Stimulated activated CD8-positive, alpha-beta memory T cell treated with anti-CD3 and anti-CD28 coated beads, Interleukin-7, amount 100 ng/mL, for 1 hour (primary cell): ENCODE measurements around the gene GCKR.

Experiments used
- DNase-seq, 2 donors: peaks; one replicate each; pipeline ENCODE4 v3.0.0-alpha.2; 2020; ENCODE audit warnings: low read depth in 2 of 2

The GCKR gene

GRCh38 chr2:27496357-27497287 is at the start of gene GCKR:
TSS of gene GCKR (plus strand) at chr2:27496839. CDS start at chr2:27496905, 66 bp downstream.
- no peak for DNase-seq

GRCh38 chr2:27448381-27448780 is 48.3 kb upstream of the GCKR start:
- no peak for DNase-seq

GRCh38 chr2:27451095-27451494 is 45.5 kb upstream of the GCKR start:
- no peak for DNase-seq

GRCh38 chr2:27453968-27454367 is 42.7 kb upstream of the GCKR start:
- no peak for DNase-seq

- DNase-seq, result no peak
Observed at GRCh38 chr2:27461118-27461517, 35.5 kb upstream of the GCKR start.

- DNase-seq, result no peak
Observed at GRCh38 chr2:27464443-27464842, 32.2 kb upstream of the GCKR start.

- DNase-seq, result no peak
Observed at GRCh38 chr2:27471961-27472360, 24.7 kb upstream of the GCKR start.

GRCh38 chr2:27485496-27485895 is 11.1 kb upstream of the GCKR start:
- DNase-seq, result no peak

- DNase-seq, result no peak
Observed at GRCh38 chr2:27489118-27489497, 7.5 kb upstream of the GCKR start.

GRCh38 chr2:27489498-27490397 is 6.9 kb upstream of the GCKR start, which contains the start of gene IFT172:
TSS of gene IFT172 (minus strand) at chr2:27489743. CDS start at chr2:27489653, 90 bp downstream.
- peak; percentile 96 to 98 for DNase-seq

GRCh38 chr2:27492557-27492956 is 4.1 kb upstream of the GCKR start:
- no peak for DNase-seq

GRCh38 chr2:27493948-27494283 is 2.7 kb upstream of the GCKR start:
- no peak for DNase-seq

GRCh38 chr2:27494284-27494943 is 2.2 kb upstream of the GCKR start:
- DNase-seq, result no peak

- no peak for DNase-seq
Observed at GRCh38 chr2:27494944-27495554, 1.6 kb upstream of the GCKR start, which contains the start of gene FNDC4. TSS of gene FNDC4 (minus strand) at chr2:27495200. CDS start at chr2:27494679, 521 bp downstream.

- DNase-seq, result no peak
Observed at GRCh38 chr2:27495840-27496356, 741 bp upstream of the GCKR start.

- no peak for DNase-seq
Observed at GRCh38 chr2:27497288-27497627, 619 bp downstream of the GCKR start.

GRCh38 chr2:27498975-27499374 is 2.3 kb downstream of the GCKR start:
- DNase-seq, result no peak

GRCh38 chr2:27501042-27501441 is 4.4 kb downstream of the GCKR start:
- no peak for DNase-seq

GRCh38 chr2:27502142-27502541 is 5.5 kb downstream of the GCKR start:
- no peak for DNase-seq

GRCh38 chr2:27506587-27506986 is 9.9 kb downstream of the GCKR start:
- DNase-seq, result no peak

GRCh38 chr2:27507293-27507692 is 10.7 kb downstream of the GCKR start:
- no peak for DNase-seq
